Muscle layer of duodenum (tissue), 2 donors: ENCODE measurements around the gene DNPEP.
"Not testable (repeated sequence)": the region's sequence is repeated elsewhere in the genome, so short reads cannot be mapped to it uniquely, and the experiment has no call there.

ENCODE experiments used
- H3K27ac ChIP-seq: one replicate; pipeline ENCODE4 v1.7.0; 2013; ENCODE audit warnings: mild to moderate bottlenecking, low read length
- H3K27me3 ChIP-seq: one replicate; pipeline ENCODE4 v1.7.0; 2013; ENCODE audit warnings: low read depth, mild to moderate bottlenecking, control low read depth, low read length
- H3K36me3 ChIP-seq, 2 donors: one replicate each; pipeline ENCODE4 v1.7.0; 2013; ENCODE audit warnings: low read length in 2 of 2, control low read depth in 1 of 2, mild to moderate bottlenecking in 1 of 2; ENCODE audit not compliant: insufficient read depth in 2 of 2, control insufficient read depth in 1 of 2
- H3K4me1 ChIP-seq, 2 donors: one replicate each; pipeline ENCODE4 v1.7.0; 2013; ENCODE audit warnings: low read length in 2 of 2, mild to moderate bottlenecking in 2 of 2, control low read depth in 1 of 2, moderate library complexity in 1 of 2; ENCODE audit not compliant: insufficient read depth in 2 of 2, control insufficient read depth in 1 of 2
- H3K4me3 ChIP-seq, 2 donors: one replicate each; pipeline ENCODE4 v1.7.0; 2013; ENCODE audit warnings: low read length in 2 of 2, low read depth in 1 of 2, mild to moderate bottlenecking in 1 of 2
- H3K9me3 ChIP-seq, 2 donors: one replicate each; pipeline ENCODE4 v1.7.0; 2013; ENCODE audit warnings: low read length in 2 of 2, control low read depth in 1 of 2, mild to moderate bottlenecking in 1 of 2; ENCODE audit not compliant: control insufficient read depth in 1 of 2
- donor health status: healthy.

DNPEP gene

GRCh38 chr2:219396863-219397457 is 9.2 kb upstream of the DNPEP start:
- Histone ChIP-seq H3K27ac (no peak overlapping the region), H3K4me1 (peaks cover 0 to 4% of the 10 kb centered on the region in 2 donors), H3K27me3 (no peaks in the 10 kb centered on the region), H3K9me3 (no peaks in the 10 kb centered on the region), H3K4me3 (no peak overlapping the region), H3K36me3 (no peaks in the 10 kb centered on the region)

- no peaks in the 10 kb centered on the region for H3K9me3 ChIP-seq
- peaks cover 0 to 4% of the 10 kb centered on the region in 2 donors for H3K4me1 ChIP-seq
- no peak overlapping the region for H3K27ac ChIP-seq
- H3K36me3 ChIP-seq, result no peaks in the 10 kb centered on the region
- no peak overlapping the region for H3K4me3 ChIP-seq
- H3K27me3 ChIP-seq, result no peaks in the 10 kb centered on the region
These were observed 7.9 kb upstream of the DNPEP start for GRCh38 chr2:219395609-219396008.

DNA sequence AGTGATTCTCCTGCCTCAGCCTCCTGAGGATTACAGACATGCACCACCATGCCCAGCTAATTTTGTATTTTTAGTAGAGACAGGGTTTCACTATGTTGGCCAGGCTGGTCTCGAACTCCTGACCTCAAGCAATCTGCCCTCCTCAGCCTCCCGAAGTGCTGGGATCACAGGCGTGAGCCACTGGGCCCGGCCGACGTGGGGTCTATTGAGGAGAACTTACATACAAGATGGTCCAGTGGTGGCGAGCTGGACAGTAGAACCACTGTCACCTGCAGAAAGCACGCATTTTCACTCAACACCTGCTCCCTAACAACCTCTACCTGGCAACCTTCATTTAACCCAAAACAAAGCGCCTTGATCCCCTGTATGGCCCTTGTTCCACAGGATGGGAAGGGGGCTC is 7.3 kb upstream of the DNPEP start:
- H3K4me1 ChIP-seq, H3K27ac ChIP-seq, H3K4me3 ChIP-seq, H3K9me3 ChIP-seq, H3K36me3 ChIP-seq, H3K27me3 ChIP-seq: not testable (repeated sequence)

DNA sequence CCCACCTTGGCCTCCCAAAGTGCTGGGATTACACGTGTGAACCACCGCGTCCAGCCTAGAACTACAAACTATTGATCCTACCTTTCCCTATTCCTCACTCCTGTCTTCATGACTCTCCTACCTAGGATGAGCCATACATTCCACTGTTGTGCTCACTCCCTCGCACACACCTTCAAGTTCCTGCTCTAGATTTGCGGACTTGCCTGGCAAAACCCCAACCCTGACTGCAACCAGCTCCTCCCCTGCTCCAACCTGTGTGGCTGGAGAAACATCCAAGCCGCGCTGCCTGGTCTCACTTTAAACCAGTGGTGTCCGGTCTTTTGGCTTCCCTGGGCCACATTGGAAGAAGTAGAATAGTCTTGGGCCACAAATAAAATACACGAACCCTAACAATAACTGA is 5.0 kb upstream of the DNPEP start:
- Histone ChIP-seq H3K4me1 (peaks cover 0 to 4% of the 10 kb centered on the region in 2 donors), H3K36me3 (no peaks in the 10 kb centered on the region), H3K9me3 (no peaks in the 10 kb centered on the region), H3K27me3 (no peaks in the 10 kb centered on the region), H3K27ac (no peak overlapping the region), H3K4me3 (no peak overlapping the region)

DNA sequence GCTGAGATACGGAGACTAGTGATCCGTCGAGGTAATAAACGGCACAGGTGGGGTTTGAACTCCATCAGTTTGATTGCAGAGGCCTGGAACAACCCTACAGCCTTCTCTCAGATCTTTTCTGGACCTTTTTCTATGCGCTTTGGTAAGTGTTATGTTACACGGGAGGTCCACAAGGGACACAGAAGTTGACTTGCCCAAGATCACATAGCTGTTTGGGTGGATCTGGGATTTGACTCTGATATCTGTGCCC is 1.1 kb upstream of the DNPEP start:
- H3K36me3 ChIP-seq, result peaks cover 21 to 22% of the 10 kb centered on the region in 2 donors
- H3K4me1 ChIP-seq, result peaks cover 16 to 22% of the 10 kb centered on the region in 2 donors
- no peaks in the 10 kb centered on the region for H3K9me3 ChIP-seq
- H3K27me3 ChIP-seq, result no peaks in the 10 kb centered on the region
- peak overlapping the region; percentile 75 for H3K27ac ChIP-seq
- H3K4me3 ChIP-seq, result peak overlapping the region; percentile 43 to 59

- Histone ChIP-seq H3K9me3 (no peaks in the 10 kb centered on the region), H3K27ac (peak overlapping the region; percentile 75), H3K4me3 (peak overlapping the region; percentile 43 to 59), H3K4me1 (peaks cover 16 to 22% of the 10 kb centered on the region in 2 donors), H3K36me3 (peaks cover 26 to 27% of the 10 kb centered on the region in 2 donors), H3K27me3 (no peaks in the 10 kb centered on the region)
These were observed 602 bp upstream of the DNPEP start for GRCh38 chr2:219388121-219388906.

- peak overlapping the region; percentile 88 for H3K27ac ChIP-seq
- H3K27me3 ChIP-seq, result no peaks in the 10 kb centered on the region
- H3K4me3 ChIP-seq, result peak overlapping the region; percentile 82 to 86
- peaks cover 43% of the 10 kb centered on the region in 2 donors for H3K36me3 ChIP-seq
- H3K4me1 ChIP-seq, result peaks cover 16 to 22% of the 10 kb centered on the region in 2 donors
- no peaks in the 10 kb centered on the region for H3K9me3 ChIP-seq
These were observed 1.0 kb downstream of the DNPEP start for GRCh38 chr2:219386532-219387280.

- Histone ChIP-seq H3K27me3 (no peaks in the 10 kb centered on the region), H3K4me3 (peak overlapping the region in 1 of 2 donors; percentile 82), H3K27ac (no peak overlapping the region), H3K9me3 (no peaks in the 10 kb centered on the region), H3K36me3 (peaks cover 49 to 50% of the 10 kb centered on the region in 2 donors), H3K4me1 (peaks cover 16 to 22% of the 10 kb centered on the region in 2 donors)
These were observed 1.7 kb downstream of the DNPEP start for GRCh38 chr2:219385958-219386520.

GRCh38 chr2:219384859-219385258 is 2.9 kb downstream of the DNPEP start:
- Histone ChIP-seq H3K4me3 (no peak overlapping the region), H3K27ac (no peak overlapping the region)

DNA sequence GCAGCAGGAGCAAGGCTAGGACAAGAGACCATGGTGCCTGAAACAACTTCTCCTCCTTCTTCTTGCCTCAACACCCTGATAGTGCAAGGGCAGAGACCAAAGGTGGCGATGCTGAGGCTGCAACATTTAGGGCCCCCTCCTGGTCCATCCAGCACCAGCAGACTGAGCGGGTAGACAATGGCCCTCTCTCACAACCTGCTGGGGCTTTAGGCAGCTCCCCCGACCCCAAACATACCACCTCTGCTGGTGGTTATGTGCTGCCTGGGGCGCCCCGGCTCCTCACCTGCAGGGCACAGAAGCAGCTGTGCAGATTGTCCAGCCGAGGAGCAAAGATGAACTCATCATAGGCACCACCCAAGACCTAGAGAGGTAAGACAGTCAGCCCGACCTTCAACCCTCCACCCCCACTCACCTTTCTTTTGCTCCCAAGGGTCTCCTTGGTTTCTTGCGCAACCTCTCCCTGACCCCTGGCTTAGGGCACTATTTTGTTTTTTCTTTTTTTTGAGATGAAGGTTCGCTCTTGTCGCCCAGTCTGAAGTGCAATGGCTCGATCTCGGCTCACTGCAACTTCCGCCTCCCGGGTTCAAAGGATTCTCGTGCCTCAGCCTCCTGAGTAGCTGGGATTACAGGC is 3.5 kb downstream of the DNPEP start:
- Histone ChIP-seq H3K4me3 (no peak overlapping the region), H3K4me1 (peaks cover 16 to 22% of the 10 kb centered on the region in 2 donors), H3K36me3 (peaks cover 57% of the 10 kb centered on the region in 2 donors), H3K9me3 (no peaks in the 10 kb centered on the region), H3K27me3 (no peaks in the 10 kb centered on the region), H3K27ac (no peak overlapping the region)

More at GRCh38 chr2:219384859-219385258, 2.9 kb downstream of the DNPEP start:
- Histone ChIP-seq H3K9me3 (no peaks in the 10 kb centered on the region), H3K27me3 (no peaks in the 10 kb centered on the region), H3K4me1 (peaks cover 16 to 22% of the 10 kb centered on the region in 2 donors), H3K36me3 (peaks cover 57% of the 10 kb centered on the region in 2 donors)

- H3K36me3 ChIP-seq, result peaks cover 57 to 66% of the 10 kb centered on the region in 2 donors
- peaks cover 7 to 15% of the 10 kb centered on the region in 2 donors for H3K4me1 ChIP-seq
- no peak overlapping the region for H3K4me3 ChIP-seq
These were observed 6.3 kb downstream of the DNPEP start for GRCh38 chr2:219381448-219381847.

More at GRCh38 chr2:219381448-219381847, 6.3 kb downstream of the DNPEP start:
- Histone ChIP-seq H3K27ac (no peak overlapping the region), H3K9me3 (no peaks in the 10 kb centered on the region), H3K27me3 (no peaks in the 10 kb centered on the region)
